Upper lobe of left lung (tissue), 4 donors: Measurements from ENCODE around the gene SCNN1B.

Source experiments
- EP300 ChIP-seq, 4 donors: sonication (generic); formaldehyde crosslinking; IDR thresholded peaks; one replicate each; pipeline ENCODE4 v1.5.1; 2017; ENCODE audit warnings: antibody characterized with exemption in 4 of 4, control low read depth in 2 of 4
- POLR2A ChIP-seq, 4 donors: fragments of 450-650 bp; IDR thresholded peaks; one replicate each; pipeline ENCODE4 v1.5.1; 2016 to 2017; ENCODE audit warnings: antibody characterized with exemption in 4 of 4, mild to moderate bottlenecking in 2 of 4
- POLR2AphosphoS5 ChIP-seq, 2 donors: sonication (generic); formaldehyde crosslinking; IDR thresholded peaks; one replicate each; pipeline ENCODE4 v1.5.1; 2017; ENCODE audit warnings: antibody characterized with exemption in 2 of 2
- TF ChIP-seq, protein P1 (sequence below), 6 experiments: fragments of 450-650 bp in 4 of 6; fragments of 200-600 bp in 2 of 6; sonication (generic) in 2 of 6; IDR thresholded peaks; one replicate each; pipeline ENCODE4 v1.5.1; 2016 to 2019; ENCODE audit warnings: antibody characterized with exemption in 6 of 6

DNA sequence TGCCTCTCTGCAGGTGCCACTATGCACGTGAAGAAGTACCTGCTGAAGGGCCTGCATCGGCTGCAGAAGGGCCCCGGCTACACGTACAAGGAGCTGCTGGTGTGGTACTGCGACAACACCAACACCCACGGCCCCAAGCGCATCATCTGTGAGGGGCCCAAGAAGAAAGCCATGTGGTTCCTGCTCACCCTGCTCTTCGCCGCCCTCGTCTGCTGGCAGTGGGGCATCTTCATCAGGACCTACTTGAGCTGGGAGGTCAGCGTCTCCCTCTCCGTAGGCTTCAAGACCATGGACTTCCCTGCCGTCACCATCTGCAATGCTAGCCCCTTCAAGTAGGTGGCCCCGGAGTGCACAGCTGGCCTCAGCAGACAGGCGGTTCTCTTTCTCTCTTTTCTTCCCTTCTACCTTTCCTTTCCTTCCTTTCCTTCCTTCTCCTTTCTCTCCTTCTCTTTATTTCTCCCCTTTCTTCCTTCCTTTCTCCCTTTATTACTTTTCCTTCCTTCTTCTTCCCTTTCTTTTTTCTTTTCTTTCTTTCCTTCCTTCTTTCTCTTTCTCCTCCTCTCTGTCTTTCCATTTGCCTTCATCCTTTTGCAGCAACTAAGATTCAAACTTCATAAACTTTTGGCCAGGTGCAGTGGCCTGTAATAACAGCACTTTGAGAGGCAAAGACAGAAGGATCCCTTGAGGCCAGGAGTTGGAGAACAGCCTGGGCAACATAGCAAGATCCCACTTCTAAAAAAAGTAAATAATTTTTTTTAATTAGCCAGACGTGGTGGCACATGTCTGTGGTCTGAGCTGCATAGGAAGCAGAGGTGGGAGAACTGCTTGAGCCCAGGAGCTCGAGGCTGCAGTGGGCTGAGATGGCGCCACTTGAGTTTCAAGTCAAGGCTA lies 46.7 kb downstream of the SCNN1B start:
- TF ChIP-seq, protein P1, sequence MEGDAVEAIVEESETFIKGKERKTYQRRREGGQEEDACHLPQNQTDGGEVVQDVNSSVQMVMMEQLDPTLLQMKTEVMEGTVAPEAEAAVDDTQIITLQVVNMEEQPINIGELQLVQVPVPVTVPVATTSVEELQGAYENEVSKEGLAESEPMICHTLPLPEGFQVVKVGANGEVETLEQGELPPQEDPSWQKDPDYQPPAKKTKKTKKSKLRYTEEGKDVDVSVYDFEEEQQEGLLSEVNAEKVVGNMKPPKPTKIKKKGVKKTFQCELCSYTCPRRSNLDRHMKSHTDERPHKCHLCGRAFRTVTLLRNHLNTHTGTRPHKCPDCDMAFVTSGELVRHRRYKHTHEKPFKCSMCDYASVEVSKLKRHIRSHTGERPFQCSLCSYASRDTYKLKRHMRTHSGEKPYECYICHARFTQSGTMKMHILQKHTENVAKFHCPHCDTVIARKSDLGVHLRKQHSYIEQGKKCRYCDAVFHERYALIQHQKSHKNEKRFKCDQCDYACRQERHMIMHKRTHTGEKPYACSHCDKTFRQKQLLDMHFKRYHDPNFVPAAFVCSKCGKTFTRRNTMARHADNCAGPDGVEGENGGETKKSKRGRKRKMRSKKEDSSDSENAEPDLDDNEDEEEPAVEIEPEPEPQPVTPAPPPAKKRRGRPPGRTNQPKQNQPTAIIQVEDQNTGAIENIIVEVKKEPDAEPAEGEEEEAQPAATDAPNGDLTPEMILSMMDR (IDR thresholded peaks at IDR 0.05), result no peak
- TF ChIP-seq POLR2A (IDR thresholded peaks at IDR 0.05), result no peak
- TF ChIP-seq EP300 (IDR thresholded peaks at IDR 0.05), result no peak
- TF ChIP-seq POLR2AphosphoS5 (IDR thresholded peaks at IDR 0.05), result no peak
